ENCODE data around the gene E4F1. TPM values are rescaled to one million over a fixed set of nuclear protein-coding genes. Genes with fewer than 3 reads are reported as not detected.

E4F1 gene
- total and polyA plus RNA-seq, 2 of the 13 experiments (the other 11 are each of a cell fraction or from before 2014, with no cell fraction given), result 13.8 to 19.5 TPM

DNA sequence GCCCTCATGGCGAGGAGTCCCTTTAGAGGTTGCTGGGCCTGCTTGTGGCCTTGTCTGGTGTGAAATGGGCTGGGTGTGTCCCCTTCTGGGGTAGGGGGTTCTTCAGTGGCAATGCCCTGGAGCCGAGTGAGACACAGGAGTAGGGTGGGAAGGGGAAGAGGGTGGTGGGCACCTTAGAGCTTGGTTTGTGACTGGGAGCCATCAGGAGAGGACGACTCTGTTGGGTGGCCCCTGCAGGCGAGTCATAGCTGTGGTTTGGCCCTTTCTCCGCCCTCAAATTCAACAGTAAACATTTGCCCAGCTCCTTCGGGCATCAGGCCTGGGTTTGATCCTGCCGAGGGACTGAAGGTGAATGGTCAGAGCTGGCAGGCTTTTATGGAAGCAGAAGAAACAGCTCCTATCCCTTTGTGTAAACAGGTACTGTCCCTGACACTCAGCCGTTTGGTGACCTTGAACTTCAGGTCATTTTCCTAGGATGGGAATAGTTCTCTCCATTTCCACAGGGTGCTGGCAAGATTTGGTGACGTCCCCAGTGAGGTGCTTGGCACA lies 2.9 kb downstream of the E4F1 start (continued):
- TF ChIP-seq KAT2B (IDR thresholded peaks at IDR 0.05; ENCODE audit: borderline replicate concordance, low read depth, low read length) (no peak), NFATC3 (CRISPR knock-in tag; IDR thresholded peaks at IDR 0.05) (no peak), TCF7L2 (IDR thresholded peaks at IDR 0.05; ENCODE audit: low read depth, low read length) (0 out of 2 replicates have a peak, but pooled peaks have one; percentile 24), FOSL1 (CRISPR knock-in tag; IDR thresholded peaks at IDR 0.05; ENCODE audit: borderline replicate concordance) (no peak), SRSF1 (optimal IDR thresholded peaks at IDR 0.05; ENCODE audit: low read depth, low read length) (no peak), ZNF563 (CRISPR knock-in tag; IDR thresholded peaks at IDR 0.05) (no peak)
- TF ChIP-seq, protein P1, sequence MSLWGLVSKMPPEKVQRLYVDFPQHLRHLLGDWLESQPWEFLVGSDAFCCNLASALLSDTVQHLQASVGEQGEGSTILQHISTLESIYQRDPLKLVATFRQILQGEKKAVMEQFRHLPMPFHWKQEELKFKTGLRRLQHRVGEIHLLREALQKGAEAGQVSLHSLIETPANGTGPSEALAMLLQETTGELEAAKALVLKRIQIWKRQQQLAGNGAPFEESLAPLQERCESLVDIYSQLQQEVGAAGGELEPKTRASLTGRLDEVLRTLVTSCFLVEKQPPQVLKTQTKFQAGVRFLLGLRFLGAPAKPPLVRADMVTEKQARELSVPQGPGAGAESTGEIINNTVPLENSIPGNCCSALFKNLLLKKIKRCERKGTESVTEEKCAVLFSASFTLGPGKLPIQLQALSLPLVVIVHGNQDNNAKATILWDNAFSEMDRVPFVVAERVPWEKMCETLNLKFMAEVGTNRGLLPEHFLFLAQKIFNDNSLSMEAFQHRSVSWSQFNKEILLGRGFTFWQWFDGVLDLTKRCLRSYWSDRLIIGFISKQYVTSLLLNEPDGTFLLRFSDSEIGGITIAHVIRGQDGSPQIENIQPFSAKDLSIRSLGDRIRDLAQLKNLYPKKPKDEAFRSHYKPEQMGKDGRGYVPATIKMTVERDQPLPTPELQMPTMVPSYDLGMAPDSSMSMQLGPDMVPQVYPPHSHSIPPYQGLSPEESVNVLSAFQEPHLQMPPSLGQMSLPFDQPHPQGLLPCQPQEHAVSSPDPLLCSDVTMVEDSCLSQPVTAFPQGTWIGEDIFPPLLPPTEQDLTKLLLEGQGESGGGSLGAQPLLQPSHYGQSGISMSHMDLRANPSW (CRISPR knock-in tag; IDR thresholded peaks at IDR 0.05; ENCODE audit: borderline replicate concordance), result no peak
- TF ChIP-seq, protein P2, sequence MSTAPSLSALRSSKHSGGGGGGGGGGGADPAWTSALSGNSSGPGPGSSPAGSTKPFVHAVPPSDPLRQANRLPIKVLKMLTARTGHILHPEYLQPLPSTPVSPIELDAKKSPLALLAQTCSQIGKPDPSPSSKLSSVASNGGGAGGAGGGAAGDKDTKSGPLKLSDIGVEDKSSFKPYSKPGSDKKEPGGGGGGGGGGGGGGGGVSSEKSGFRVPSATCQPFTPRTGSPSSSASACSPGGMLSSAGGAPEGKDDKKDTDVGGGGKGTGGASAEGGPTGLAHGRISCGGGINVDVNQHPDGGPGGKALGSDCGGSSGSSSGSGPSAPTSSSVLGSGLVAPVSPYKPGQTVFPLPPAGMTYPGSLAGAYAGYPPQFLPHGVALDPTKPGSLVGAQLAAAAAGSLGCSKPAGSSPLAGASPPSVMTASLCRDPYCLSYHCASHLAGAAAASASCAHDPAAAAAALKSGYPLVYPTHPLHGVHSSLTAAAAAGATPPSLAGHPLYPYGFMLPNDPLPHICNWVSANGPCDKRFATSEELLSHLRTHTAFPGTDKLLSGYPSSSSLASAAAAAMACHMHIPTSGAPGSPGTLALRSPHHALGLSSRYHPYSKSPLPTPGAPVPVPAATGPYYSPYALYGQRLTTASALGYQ (CRISPR knock-in tag; IDR thresholded peaks at IDR 0.05), result no peak
- TF ChIP-seq, protein P3, sequence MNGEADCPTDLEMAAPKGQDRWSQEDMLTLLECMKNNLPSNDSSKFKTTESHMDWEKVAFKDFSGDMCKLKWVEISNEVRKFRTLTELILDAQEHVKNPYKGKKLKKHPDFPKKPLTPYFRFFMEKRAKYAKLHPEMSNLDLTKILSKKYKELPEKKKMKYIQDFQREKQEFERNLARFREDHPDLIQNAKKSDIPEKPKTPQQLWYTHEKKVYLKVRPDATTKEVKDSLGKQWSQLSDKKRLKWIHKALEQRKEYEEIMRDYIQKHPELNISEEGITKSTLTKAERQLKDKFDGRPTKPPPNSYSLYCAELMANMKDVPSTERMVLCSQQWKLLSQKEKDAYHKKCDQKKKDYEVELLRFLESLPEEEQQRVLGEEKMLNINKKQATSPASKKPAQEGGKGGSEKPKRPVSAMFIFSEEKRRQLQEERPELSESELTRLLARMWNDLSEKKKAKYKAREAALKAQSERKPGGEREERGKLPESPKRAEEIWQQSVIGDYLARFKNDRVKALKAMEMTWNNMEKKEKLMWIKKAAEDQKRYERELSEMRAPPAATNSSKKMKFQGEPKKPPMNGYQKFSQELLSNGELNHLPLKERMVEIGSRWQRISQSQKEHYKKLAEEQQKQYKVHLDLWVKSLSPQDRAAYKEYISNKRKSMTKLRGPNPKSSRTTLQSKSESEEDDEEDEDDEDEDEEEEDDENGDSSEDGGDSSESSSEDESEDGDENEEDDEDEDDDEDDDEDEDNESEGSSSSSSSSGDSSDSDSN (CRISPR knock-in tag; IDR thresholded peaks at IDR 0.05), result 0 out of 2 replicates have a peak, but pooled peaks have one; percentile 35
- TF ChIP-seq, protein P4, sequence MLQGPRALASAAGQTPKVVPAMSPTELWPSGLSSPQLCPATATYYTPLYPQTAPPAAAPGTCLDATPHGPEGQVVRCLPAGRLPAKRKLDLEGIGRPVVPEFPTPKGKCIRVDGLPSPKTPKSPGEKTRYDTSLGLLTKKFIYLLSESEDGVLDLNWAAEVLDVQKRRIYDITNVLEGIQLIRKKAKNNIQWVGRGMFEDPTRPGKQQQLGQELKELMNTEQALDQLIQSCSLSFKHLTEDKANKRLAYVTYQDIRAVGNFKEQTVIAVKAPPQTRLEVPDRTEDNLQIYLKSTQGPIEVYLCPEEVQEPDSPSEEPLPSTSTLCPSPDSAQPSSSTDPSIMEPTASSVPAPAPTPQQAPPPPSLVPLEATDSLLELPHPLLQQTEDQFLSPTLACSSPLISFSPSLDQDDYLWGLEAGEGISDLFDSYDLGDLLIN (CRISPR knock-in tag; IDR thresholded peaks at IDR 0.05; ENCODE audit: borderline replicate concordance), result no peak
